Activated CD4-positive, alpha-beta T cell treated with anti-CD3 and anti-CD28 coated beads, Interleukin-2, amount 50 U/mL, for 24 hours (primary cell): ENCODE measurements around the gene TAS2R60.
"Not testable (repeated sequence)": the region's sequence is repeated elsewhere in the genome, so short reads cannot be mapped to it uniquely, and the experiment has no call there.

ENCODE experiments used
- DNase-seq, 2 donors: peaks; one replicate each; pipeline ENCODE4 v3.0.0-alpha.2; 2020; ENCODE audit warnings: low read depth in 1 of 2, low spot score in 1 of 2

The TAS2R60 gene

DNA sequence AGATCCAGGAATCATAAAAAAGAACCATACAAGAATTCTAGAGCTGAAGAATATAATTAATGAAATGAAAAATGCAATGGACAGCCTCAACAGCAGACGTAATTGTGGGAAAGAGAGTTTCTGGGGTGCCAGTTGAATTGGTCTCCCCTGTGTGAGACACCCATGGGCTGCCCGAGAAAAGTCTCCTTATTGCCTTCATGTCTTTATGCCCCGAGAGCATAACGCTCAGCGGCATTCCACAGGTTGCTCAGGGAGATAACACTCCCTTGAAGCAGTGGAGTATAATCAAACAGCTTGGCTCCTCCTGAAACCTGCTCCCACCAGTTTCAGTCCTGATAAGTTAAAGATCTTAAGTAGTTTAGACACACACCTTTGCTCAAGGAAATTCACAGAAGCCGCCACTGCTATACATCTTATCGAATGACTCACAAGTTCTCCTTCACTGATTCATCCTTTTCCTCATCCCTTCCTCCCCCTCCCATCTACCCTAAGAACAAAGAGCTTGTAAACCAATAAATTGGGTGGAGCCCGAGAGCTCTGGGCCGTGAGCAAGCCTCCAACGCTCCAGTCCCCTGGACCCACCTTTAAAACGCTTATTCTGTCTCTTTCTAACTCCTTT lies 28.9 kb downstream of the TAS2R60 start:
- not testable (repeated sequence) for DNase-seq

DNA sequence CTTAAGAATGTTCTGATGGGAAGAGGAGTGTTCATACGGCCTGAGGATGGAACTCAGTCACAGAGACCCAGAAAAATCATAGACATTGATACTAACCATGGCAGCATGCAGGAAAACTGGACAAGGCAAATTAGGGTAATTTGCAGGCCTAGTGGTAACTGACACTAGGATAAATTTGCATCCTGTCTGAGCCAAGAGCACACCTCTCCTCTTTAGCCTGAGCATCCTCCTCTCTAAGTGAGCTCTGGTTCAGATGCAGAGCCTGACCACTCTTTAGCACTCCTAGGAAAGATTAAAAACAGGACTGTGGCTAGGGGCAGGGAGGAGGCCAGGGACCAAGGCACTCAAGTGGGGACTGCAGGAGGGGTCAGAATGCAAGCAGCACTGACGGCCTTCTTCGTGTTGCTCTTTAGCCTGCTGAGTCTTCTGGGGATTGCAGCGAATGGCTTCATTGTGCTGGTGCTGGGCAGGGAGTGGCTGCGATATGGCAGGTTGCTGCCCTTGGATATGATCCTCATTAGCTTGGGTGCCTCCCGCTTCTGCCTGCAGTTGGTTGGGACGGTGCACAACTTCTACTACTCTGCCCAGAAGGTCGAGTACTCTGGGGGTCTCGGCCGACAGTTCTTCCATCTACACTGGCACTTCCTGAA lies 34.4 kb downstream of the TAS2R60 start, which contains the start of gene TAS2R41:
Gene TAS2R41, plus strand, starts transcription at position 373 of the 650 bp plus-strand sequence. Its CDS starts 0 bp downstream, at position 373.
- no peak for DNase-seq

DNA sequence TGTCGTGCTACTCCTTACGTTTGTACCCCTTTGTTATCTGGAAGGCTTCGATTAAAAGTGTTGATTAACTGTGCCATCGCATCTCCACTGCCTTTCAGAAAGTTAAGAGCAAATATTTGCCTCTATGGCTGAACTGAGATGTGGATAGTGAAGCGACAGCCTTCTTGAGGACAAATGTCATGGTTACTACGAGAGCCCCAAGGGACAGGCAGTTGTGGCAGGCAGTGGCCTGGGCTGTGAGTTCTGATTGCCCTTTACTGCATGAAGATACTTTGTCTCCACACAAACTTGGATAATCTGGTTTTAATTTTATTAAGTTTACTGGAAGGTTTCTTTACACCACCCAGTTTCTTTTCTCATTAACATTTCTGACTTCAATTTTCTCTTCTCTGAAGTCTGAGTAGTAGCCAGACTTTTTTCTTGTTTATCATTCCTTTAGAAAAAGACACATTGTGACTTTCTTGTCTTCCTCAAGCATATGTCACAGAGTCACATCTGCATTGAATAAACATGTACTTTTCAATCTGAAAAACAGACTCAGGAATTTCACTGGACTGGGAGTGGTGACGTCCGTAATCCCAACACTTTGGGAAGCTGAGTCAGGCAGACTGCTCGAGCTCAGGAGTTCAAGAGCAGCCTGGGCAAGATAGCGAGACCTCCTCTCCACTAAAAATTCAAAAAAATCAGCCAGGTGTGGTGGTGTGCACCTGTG lies 36.0 kb downstream of the TAS2R60 start:
- DNase-seq = no peak

DNA sequence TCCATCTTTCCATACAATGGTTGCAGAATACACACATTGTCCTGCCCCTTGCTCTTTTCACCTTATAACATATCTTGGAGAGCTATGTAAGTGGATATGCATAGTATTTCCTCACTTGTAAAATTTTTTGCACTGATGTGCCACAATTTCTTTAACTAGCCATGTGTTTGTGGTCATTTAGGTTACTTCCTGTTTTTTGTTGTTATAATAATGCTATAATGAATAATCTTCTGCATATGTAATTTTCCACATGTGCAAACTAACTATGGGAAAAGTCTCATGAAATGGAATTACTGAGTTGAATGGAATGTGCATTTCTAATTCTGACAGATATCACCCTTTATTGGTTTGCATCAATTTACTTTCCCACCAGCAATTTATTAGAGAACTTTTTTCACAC lies 37.2 kb downstream of the TAS2R60 start:
- DNase-seq = no peak

DNA sequence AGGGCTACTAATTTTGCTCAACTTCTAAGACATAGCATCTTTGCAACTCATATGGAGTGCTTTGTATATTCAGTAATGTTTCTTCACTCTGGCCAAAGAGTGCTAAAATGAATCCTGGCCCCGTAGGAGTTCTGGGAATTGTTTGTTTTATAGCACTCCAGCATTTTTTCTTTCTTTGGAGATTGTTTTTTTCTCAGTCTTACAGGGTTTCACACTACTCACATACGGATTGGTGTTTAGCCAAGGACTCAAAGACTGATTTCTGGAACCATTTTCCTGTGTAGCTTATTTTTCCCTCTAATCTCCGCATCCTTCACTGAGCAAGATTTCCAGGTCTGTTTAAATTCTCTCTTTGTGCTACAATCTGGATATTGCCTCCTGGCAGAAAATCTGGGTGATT lies 40.9 kb downstream of the TAS2R60 start:
- DNase-seq = no peak

DNA sequence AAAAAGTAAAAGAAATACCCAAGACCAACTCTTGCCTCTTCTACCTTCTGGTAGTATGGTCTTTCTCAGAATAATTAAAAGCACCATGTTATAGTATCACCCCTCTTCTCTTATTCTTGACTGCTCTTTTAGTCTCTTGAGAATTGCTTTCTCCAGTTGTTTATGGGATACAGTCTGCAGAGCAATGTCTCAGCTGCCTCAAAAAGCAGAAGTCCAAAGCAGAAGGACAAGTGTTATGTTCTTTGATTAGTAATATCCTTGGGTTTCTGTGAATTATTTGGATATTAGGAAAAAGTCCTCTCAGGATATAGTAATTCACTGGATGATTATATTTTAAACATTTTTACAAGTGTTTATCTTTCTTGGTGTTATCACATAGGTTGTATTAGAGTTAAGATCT lies 41.8 kb downstream of the TAS2R60 start:
- DNase-seq = no peak

DNA sequence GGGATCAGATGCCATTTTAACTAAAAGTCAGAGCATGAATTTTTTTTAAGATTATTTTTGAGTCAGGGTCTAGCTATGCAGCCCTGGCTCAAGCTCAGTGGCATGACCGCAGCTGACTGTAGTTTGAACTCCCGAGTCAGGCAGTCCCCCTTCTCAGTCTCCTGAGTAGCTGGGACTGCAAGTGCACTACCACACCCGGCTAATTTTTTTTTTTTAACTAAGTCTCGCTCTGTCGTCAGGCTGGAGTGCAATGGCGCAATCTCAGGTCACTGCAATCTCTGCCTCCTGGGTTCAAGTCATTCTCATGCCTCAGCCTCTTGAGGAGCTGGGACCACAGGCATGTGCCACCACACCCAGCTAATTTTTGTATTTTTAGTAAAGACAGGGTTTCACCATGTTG lies 42.2 kb downstream of the TAS2R60 start:
- DNase-seq = no peak

DNA sequence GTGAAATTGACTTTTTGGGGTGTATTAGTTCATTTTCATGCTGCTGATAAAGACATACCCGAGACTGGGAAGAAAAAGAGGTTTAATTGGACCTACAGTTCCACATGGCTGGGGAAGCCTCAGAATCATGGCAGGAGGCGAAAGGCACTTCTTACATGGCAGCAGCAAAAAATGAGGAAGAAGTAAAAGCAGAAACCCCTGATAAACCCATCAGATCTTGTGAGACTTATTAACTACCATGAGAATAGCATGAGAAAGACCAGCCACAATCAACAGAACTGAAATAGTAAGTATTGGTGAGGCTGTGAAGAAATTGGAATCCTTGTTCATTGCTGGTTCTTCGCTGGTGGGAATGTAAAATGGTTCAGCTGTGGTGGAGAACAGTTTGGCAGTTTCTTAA lies 43.0 kb downstream of the TAS2R60 start:
- DNase-seq = not testable (repeated sequence)

DNA sequence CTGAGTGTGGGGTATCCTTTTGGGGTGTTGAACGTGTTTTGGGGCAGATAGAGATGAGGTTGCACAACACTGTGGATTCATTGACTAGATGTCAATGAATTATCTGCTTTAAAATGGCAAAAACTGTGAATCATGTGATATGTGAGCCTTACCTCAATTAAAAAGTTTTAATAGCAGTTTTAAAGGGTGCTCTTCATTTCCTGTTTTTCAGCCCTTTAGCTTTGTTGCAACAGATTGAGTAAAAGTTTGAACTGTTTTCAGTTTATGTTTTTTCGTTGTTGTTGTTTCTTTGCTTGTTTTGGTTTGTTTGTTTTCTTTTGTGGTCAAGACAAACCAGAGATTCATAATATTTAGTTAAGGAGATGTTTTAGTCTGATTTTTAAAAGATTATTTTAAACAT lies 43.8 kb downstream of the TAS2R60 start:
- no peak for DNase-seq

DNA sequence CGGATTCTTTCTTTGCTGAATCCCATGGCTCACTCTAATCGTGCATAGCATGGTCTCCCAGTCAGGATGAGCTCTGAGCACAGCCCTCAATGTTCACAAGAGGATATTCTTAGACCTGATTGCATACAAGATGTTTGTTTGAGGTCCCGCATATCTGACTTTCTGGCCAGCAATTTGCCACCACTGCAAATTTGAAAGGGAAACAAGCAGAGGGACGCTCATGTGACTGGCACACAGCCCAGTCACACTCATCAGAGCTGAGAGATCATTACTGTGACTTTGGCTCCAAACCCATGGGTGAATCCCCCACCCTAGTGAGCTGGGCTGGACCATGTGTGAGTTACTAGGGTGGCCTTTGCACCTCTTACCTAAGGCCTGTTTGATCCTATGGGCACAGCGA lies 44.3 kb downstream of the TAS2R60 start:
- DNase-seq = no peak

DNA sequence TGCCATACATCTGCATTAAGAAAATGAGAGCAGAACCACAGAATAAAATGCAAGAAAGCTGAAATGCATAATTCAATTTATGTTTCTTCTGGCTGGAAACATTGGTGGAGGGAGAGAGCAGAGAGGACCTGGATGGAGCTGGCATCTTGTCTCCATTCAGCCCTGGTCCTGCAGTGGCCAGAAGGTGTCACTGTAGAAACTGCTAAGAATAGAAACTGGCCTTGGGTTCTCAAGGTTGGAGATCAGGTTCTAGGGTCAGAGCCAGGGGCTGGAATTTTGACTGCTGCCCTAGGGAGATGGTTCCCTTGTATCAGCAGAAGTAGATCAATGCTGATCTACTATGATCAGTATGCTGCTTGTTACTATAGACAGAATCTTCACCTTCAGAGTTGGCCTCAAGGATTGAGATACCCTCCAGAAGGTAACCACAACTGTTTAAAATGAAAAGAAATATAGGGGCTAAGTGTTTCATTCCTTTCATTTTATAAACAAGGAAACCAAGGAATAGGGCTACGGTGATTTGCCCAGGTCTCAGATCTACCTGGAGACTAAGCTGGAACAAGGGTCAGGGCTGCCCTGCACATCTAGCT lies 47.6 kb downstream of the TAS2R60 start:
- DNase-seq = no peak

DNA sequence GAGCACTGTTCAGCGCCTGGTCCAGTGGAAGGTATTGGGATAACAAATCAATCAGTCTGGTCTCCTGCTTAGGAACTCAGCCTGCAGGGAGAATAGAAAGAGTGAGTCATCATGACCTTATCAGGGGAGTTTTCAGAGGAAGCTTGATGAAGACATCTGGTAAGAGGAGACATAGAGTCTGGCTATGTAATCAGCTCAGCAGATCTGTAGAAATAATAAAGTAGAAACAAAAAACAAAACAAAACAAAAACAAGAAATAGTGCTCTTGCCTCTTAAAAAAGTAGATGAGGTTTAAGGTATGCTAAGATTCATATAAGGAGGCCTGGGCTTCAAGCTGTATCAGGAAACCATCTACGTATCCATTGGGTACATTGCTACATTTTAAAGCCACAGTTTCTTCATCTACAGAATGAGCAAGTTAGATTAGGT lies 48.8 kb downstream of the TAS2R60 start:
- DNase-seq = no peak

DNA sequence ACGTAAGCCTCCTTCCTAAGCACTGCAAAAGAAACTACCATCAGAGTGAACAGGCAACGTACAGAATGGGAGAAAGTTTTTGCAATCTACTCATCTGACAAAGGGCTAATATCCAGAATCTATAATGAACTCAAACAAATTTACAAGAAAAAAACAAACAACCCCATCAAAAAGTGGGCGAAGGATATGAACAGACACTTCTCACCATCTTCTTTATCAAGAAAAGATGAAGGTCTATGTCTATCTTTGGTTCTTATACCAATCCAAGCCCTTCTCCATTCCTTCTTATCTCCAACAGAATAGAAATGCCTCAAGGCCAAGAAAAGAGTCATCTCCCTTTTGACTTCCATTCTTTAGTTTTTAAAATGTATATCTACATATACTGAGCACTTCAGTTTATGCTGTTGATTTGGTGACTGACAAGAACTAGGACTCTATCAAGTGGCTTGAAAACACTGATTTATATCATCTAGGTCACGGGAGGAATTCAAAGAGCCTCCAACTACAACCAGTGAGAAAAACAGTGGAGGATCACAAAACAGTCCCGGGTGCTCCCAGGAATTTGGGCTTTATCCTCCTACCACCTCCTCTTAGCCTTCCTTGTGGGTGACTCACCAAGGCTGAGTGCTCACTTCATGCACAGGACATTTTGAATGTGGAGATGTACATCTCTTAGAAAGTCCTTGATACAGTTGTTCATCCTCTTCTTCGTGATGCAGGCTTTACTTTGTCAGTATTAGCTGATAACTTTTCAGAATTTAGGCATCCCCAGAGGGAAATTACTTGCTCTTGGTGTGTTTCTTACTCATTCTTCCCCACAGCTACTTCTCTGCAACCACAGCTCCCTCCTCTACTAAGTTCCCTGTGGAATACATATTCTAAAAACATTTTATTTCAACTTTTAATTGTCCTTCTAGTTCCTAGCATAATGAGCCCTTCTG lies 49.8 kb downstream of the TAS2R60 start:
- DNase-seq = no peak

DNA sequence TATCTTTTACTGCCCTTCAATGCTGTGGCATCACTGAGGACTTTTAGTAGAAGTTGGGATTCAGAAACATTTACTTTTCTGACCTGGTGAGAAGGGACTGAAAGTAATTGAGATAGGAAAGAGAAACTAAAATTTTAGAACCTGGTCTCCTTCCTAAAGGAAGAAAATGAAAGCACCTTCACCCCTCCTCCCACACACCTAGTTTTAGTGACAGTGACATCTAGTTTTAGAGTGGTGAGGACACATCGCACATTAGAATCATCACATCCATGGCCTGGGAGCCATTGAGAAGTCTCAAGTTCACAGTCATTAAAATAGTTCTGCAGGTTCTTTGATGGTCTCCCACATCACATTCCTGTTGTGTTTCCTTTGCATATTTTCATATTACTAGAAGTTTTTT lies 50.5 kb downstream of the TAS2R60 start:
- no peak for DNase-seq
